Pulmonary artery endothelial cell (primary cell): ENCODE data around the gene KCMF1. TPM values are rescaled to one million over a fixed set of nuclear protein-coding genes. Genes with fewer than 3 reads are reported as not detected.
A peak's percentile ranks its signal among the peaks of the same experiment; 100 is the strongest.

ENCODE experiments used
- DNase-seq: peaks from one replicate; pipeline ENCODE4 v3.0.0-alpha.2; 2011; ENCODE audit warnings: low read depth, low spot score
- total RNA-seq: library from RNA; depleted of rRNA; stranded (reverse); fragments of >200 nt; gene quantifications from 2 replicates; pipeline ENCODE4 v1.2.3, GENCODE V29; 2014

The KCMF1 gene
- total RNA-seq, 1 donor from 2014 or later: 70.3 TPM

DNA sequence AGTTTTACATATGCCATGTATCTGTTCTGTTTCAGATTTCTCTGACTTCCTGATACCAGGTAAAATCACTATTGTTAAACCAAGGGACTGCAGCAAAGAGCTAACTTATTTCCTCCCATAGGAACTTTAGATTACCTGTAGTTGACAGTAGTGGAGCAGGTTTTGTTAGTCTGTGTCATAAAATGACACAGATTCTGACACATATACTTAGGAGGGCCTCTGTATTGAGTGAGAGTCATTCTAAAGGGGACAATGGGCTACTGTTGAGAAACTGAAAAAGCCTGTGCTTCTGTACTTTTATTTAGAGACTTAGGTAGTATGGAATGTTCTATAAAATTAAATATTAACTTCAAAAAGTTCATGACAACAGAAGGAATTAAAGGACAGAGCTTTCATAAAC lies 48.2 kb downstream of the KCMF1 start:
- no peak for DNase-seq

DNA sequence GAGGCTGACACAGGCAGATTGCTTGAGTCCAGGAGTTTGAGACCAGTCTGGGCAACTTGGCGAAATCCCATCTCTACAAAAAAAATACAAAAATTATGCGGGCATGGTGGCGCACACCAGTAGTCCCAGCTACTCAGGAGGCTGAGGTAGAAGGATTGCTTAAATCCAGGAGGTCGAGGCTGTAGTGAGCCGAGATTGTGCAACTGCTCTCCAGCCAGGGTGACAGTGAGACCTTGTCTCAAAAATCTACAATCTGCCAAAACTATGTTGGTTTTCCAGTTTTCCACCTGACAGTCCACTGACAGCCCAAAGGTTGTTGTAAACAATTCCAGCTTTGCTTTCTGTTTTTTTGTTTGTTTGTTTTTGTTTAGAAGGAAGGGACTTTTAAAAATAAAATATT lies 51.3 kb downstream of the KCMF1 start:
- DNase-seq: no peak

DNA sequence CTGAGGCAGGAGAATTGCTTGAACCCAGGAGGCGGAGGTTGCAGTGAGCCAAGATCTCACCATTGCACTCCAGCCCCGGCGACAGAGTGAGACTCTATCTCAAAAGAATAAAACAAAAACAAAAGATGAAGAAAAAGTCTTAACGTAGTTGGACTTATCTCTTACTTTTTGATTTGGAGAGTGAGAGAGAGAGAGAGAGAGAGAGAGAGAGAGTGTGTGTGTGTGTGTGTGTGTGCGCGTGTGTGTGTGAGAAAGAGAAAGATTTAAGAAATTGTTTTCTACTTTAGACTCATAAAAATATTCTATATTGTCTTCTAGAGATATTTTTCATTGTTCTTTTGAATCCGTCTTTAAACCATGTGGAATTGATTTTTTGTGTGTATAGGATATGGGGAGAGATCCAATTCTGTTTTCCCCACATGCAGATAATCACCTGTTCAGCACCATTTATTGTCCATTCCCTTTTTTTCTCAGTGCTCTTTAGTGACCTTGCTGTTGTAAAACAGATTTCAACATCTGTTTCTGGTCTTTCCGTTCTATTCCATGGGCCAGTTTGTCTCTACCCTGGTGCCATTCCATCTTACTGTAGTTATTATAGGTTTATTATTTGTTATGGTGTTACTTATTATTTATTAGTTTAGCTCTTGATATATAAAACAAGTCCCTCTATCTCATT lies 53.5 kb downstream of the KCMF1 start:
- no peak for DNase-seq

DNA sequence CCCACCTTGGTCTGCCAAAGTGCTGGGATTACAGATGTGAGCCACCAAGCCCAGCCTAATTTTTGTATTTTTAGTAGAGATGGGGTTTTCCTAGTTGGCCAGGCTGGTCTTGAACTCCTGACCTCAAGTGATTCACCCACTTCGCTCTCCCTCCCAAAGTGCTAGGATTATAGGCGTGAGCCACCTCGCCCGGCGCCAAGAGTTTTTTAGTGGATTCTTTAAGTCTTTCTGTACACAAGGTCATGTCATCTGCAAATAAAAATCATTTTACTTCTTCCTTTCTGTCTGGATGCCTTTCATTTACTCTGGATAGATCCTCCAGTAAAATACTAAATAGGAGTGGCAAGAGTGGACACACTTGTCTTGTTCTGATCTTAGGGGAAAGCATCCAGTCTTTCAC lies 61.7 kb downstream of the KCMF1 start:
- no peak for DNase-seq

DNA sequence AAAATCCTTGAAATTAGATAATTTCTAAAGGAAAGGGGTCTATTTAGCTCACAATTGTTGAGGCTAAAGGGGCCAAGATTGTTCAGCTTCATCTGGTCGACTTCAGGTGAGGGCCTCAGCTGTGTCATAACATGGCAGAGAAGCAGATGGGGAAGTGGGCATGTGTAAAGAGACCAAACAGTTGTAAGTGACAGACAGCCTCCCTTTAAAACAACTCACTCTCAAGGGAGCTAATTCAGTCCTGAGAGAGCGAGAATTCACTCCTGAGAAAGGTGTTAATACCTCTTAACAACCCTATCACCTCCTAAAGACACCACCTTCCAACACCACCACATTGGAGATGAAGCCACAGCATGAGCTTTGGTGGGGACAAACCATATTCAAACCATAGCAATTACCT lies 62.4 kb downstream of the KCMF1 start:
- DNase-seq: no peak

DNA sequence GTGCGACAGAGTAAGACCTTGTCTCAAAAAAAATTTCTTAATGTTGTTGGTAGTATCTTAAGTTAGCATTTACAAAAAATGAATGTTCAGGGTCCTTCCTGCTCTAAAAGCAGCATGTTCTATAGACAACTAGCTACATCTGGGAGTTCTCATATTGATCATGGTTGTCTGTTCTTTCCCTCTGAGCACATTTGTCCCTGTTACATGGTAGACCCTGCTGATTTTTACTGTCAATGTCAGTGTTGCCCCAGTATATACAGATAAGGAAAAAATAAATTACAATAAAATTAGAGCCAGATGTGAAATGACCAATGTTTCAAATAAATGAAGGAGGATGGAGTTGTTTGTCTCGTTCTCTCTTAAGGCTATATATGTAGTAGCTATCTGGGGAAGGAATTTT lies 63.2 kb downstream of the KCMF1 start:
- no peak for DNase-seq

DNA sequence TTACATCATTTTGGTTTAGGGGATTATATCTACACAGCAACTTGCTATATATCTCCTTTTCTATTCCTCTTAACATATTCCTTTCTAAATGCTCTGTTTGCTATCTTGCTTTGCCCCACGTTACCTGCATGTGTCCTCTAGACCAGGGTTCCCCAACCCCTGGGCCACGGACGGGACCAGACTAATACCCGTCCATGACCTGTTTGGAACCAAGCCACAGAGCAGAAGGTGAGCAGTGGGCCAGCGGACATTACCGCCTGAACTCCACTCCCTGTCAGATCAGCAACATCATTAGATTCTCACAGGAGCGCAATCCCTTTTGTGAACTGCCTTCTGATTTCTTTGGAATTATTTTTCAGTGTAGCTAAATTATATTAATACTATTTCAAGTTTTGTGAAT lies 66.7 kb downstream of the KCMF1 start:
- no peak for DNase-seq

DNA sequence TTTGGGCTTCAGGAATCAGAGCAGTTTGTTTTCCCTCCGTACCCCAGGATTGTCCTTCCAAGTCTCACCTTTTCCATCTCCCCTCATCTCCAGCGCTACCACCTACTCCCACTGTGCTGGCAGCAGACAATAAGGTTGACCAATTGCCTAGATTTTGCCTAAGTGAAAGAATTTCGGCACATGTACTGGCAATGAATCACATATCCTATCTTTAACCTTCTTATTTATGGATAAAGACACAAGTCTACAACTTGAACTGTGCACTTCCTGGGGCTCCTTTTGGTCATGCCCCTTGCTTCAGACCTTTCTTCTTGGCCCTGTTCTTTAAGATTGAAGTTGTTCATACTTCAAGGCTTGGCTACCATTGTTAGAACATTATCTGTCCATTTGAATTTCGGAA lies 71.4 kb downstream of the KCMF1 start:
- no peak for DNase-seq

DNA sequence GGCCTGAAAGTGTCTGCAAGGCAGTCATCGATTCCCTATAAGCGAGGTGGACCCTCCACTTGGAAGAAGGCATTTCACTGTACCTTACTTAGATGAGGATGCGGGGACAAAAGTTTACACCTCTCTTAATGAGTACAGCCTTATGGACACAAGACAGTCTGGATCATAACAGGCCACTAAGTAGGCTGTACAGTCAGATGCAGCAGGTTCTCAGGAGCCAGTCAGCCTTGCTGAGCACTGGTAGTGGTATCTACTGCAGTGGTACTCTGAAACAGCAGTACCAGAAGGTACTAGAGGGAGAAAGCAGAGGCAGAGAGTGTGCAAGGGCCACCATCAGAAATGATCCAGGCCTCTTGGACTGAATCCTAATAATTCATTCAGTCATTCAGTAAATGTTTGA lies 77.6 kb downstream of the KCMF1 start:
- no peak for DNase-seq

DNA sequence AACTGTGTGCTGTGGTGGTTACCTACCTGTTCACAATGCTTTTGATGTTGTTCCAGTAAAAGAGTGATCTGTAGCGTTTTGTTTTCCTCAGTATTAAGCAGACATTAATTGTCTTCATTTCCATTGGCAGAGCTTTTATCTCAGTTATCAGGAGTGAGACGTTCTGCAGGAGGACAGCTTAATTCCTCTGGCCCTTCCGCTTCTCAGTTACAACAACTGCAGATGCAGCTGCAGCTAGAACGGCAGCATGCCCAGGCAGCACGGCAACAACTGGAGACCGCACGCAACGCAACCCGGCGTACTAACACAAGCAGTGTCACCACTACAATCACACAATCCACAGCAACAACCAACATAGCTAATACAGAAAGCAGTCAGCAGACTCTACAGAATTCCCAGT lies 78.3 kb downstream of the KCMF1 start:
- no peak for DNase-seq

DNA sequence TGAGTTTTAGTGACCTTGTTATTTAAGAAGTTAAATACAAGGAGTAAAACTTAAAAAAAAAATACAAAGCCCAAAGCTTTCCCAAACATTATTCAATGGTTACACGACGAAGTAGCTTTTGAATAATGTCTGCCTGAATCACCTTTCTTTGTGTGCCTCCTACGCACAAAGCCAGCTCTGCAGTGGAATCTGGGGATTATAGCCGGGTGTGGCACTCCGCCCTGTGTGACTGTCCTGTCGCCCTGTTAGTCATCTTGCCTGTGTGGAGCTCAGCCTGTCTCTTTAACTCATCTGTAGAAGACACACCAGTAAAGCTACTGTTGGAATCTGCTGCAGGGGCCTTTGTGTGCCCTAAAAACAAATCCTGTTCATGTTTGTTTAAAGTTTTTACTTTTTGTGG lies 82.8 kb downstream of the KCMF1 start:
- DNase-seq: no peak

DNA sequence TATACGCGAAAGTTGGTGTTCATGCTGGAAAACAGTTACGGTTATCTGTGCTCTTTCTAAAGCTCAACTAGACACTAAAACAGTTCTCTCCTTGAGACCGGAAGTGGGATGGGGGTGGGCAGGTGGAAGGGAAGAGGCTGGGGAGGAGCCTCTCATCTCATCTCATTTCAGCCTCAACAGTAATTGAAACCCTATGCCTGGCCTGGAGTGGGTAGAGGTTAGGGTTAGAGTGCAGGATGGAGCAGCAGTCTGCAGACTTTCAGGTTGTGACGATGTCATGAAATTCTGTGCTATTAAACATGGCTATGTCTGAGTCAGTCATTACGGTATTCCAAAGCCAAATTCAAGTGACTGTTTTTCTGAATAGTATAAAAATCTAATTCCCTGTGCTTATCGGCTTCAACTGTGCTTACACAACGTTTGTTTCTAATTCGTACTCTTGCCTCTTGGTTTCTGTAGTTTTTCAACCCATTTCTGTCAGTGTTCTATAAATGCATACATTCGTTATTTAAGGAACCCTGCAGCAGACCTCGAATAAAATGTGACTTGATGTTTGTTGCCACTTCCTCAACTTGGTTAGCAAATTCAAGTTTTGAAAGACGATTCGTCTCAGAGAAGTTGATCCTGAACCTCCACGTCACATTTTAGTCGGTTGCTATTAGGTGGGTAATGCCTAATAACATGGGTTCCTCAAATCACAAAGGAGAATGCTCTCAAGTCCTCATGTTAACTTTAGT lies 86.4 kb downstream of the KCMF1 start:
- DNase-seq: no peak

DNA sequence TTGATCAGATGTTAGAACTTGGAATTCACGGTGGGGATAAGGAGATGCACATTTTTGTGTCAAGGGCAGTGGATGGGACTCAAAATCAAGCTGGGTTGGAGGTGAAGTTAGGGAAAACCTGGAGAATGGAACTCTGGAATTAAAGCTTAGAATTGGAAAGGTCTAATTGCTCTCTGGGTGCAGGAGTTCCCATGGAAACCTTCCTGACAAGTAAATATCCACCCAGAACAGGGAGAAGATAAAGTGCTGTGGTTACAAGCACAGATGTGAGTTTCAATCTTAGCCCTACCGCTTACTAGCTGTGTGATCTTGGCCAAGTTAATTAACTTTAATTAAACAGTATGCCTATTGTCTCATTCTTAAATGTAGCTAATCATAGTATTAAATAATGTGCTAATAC lies 90.9 kb downstream of the KCMF1 start:
- no peak for DNase-seq

DNA sequence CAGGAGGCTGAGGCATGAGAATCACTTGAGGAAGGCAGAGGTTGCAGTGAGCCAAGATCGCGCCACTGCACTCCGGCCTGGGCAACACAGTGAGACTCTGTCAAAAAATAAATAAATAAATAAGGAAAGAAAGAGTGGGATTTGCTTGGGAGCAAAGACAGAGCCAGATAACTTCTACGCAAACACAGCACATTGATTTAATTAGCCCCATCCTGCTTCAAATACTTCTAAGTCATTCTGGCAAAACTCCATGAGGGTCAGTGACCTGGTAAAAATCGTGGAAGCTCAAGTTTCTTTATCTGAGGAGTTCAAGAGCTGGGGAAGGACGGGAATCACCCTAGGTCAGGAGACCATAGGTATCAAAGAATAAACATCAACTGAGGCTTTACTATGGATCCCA lies 91.6 kb downstream of the KCMF1 start:
- DNase-seq: no peak

DNA sequence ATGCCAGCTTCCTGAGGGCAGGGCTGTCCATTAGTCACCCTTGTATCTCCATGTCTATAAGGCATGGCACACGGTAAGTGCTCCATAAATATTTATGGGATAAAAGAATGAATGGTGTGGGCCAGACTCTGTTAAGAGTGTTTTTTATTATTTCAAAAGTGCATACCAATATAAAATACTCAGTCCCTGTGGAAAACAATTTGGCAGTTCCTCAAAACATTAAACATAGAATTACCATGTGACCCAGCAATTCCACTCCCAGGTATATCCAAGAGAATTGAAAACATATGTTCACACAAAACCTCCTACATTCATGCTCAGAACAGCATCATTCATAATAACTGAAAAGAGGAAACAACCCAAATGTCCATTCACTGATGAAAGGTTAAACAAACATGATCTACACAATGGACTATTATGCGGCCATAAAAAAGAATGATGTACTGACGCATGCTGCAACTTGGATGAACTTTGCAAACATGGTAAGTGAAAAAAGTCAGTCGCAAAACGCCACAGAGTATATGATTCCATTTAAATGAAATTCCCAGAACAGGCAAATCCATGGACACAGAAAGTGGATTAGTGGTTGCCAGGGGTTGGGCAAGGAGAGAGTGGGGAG lies 93.1 kb downstream of the KCMF1 start:
- no peak for DNase-seq

DNA sequence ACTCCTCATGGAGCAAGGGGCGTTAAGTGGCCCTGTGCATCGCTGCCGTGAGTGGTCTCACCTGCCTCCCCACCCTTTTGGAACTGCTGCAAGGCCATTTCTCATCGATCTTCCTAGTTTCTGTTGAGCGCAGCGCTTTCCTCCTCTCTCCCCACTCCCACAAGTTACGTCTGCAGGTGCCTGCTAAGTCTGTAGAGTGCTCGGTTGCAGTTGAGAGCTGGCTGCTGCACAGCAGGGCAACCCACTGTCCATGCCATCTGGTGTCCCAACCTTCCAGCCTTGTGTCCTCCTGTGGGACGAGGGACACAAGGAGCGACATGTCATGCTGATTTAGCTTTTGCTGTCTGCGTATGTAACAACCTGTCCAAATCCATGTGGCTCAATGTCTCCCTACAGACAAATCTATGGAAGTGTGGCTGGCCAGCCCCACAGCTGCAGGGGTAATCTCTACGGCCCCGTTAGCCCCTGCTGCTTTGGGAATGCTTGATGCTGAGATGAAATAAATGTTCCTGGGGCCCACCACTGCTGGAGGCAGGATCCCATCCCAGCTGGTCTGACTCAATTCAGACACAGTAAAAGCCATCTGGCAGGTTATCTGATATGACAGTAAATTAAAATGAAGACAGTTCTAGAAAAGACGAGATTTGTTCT lies 94.1 kb downstream of the KCMF1 start:
- no peak for DNase-seq

DNA sequence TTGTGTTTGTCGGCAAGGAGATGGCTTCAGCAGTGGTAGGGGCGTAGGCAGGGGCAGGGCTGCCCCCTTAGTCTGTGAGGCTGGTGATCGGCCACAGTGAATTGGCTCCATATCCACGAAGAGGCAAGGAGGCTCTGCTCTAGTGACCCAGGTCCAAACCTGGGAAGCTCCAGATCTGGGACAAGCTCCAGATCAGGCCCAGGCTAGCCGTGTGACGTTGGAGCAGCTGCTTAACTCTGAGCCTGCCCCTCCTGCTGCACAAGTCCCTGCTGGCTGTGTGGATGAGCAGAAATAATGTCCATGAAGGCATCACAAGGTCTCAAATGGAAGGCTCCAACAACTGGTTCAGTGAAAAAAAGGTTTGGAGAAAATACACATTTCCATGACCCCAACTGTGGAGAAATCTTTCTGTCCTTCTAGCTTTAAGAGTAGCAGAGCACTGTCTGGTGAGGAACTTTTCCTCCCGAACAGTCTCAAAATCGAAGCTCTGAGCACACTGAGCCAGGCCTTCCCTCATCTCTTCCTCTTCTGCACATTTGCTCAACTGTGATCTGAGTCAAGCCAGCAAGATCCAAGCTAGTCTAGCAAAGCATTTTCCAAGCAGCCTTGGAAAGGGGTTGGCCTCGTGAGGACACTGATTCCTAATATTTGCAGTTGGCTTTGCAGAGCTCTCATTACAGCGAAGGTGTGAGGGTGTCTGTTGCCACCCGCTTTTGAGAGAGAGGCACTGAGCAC lies 95.2 kb downstream of the KCMF1 start:
- DNase-seq: no peak

DNA sequence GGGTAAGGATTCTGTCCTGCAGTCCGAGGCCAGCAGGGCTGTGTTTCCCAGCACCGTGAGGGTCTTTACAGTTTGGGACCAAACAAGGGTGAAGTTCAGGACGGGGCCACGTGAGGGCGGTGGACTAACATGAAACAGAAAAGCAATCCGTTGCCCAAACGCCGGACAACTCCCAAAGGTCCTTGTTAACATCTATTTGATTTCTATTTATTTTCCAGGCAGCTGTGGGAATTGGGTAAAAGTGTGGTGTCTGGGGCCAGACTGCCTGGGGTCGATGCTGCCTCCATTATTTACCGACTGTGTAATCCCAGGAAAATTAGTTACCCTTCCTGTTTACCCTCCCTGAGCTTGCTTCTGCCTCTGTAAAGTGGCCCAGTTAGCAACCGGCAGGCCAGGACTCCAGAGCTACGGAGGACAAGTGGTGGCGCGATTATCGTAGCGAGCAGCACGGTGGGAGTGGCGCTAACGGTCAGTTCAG lies 96.0 kb downstream of the KCMF1 start:
- peak; percentile 53 for DNase-seq

DNA sequence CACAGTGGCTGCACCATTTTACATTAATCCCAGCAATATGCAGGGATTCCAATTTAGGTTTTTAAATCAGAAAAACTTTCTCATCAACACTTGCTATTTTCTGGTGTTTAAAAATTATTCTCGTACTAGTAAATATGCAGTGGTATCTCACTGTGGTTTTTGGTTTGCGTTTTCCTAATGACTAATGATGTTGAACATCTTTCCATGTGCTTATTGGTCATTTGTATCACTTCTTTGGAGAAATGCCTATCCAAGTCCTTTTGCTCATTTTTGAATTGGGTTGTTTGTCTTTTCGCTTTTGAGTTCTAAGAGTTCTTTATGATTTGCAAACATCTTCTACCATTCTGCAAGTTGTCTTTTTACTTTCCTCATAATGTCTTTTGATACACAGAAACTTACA lies 100.1 kb downstream of the KCMF1 start:
- no peak for DNase-seq

DNA sequence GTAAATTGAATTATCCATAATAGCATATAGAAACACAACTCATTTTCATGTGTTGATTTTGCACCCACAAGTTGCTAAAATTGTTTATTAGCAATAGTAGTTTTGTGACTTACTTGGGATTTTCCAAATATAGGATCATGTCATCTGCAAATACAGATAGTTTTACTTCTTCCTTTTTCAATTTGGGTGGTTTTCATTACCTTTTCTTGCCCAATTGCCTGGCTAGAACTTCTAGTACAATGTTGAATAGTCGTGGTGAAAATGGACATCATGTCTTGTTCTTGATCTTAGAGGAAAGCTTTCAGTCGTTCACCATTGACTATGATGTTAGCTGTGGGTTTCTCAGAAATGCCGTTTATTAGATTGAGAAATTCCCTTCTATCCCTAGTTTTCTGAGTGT lies 102.1 kb downstream of the KCMF1 start:
- no peak for DNase-seq

DNA sequence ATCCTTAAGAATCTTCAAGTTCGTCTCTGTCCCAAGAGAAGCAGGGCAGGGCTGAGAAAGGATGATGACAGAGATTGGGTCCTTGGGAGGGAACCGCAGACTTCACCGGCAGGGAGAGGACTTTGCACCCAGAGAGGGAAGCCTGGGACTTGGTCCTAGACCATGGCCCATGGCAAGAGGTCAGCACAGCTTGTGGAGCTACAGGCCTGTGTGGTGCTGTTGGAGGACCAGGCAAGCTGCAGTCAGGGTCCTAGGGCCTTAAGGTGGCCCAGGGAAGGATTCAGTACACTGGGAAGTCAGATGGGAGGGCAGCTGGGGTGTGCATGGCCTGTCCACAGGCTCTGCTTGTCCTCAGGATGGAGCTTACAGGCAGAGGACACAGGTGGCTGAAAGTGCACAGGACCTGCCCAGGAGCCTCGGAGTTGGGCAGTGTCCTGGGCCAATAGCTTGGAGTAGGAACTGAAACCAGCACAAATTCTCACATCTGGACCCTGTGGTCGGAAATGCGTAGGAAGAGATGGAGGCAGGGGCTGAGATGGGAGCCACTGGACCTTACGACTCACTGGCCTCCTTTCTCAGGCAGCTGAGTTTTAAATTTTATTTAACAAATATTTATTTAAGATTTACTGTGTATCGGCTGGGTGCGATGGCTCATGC lies 105.8 kb downstream of the KCMF1 start:
- no peak for DNase-seq
